ENCODE measurements around the gene CARD19.

Gene CARD19

GRCh38 chr9:93129691-93130500, 33.9 kb downstream of the CARD19 start:
- Histone ChIP-seq H3K9me3 (ENCODE audit: control insufficient read depth, insufficient read depth, low read length) (no peaks in the 10 kb centered on the region), H4K20me1 (ENCODE audit: control insufficient read depth, insufficient read depth, low read depth, low read length) (no peaks in the 10 kb centered on the region), H3K4me1 (ENCODE audit: control insufficient read depth, low read length) (peaks cover 21% of the 10 kb centered on the region), H3K9me2 (replicated peaks; ENCODE audit: control insufficient read depth, low read length) (no peaks in the 10 kb centered on the region), H3K27ac (ENCODE audit: low read depth, low read length) (no peak overlapping the region), H3K79me2 (ENCODE audit: control insufficient read depth, low read length) (peaks cover 17% of the 10 kb centered on the region), H3F3A (ENCODE audit: control insufficient read depth, insufficient read depth) (no peaks in the 10 kb centered on the region), H3K4me2 (ENCODE audit: low read length) (no peak overlapping the region), H3K27me3 (ENCODE audit: control insufficient read depth, low read length) (0 out of 2 replicates have a peak, but pooled peaks cover 3% of the 10 kb centered on the region), H3K36me3 (ENCODE audit: control insufficient read depth, low read length) (no peaks in the 10 kb centered on the region), H3K4me3 (ENCODE audit: low read length) (no peak overlapping the region)
- TF ChIP-seq EZH2phosphoT487 (IDR thresholded peaks at IDR 0.05; ENCODE audit: borderline replicate concordance, low read length) (no peak), CTCF (IDR thresholded peaks at IDR 0.05; ENCODE audit: low read depth, low read length, poor library complexity, severe bottlenecking) (no peak)

- H3K79me2 ChIP-seq (ENCODE audit: control insufficient read depth, low read length) = peaks cover 17% of the 10 kb centered on the region
- H3F3A ChIP-seq (ENCODE audit: control insufficient read depth, insufficient read depth) = no peaks in the 10 kb centered on the region
- H3K4me1 ChIP-seq (ENCODE audit: control insufficient read depth, low read length) = peaks cover 32% of the 10 kb centered on the region
- no peaks in the 10 kb centered on the region for H3K9me3 ChIP-seq (ENCODE audit: control insufficient read depth, insufficient read depth, low read length)
- H3K27ac ChIP-seq (ENCODE audit: low read depth, low read length) = no peak overlapping the region
- no peak for TF ChIP-seq CTCF (IDR thresholded peaks at IDR 0.05; ENCODE audit: low read depth, low read length, poor library complexity, severe bottlenecking)
- no peak for TF ChIP-seq EZH2phosphoT487 (IDR thresholded peaks at IDR 0.05; ENCODE audit: borderline replicate concordance, low read length)
- H3K4me2 ChIP-seq (ENCODE audit: low read length) = no peak overlapping the region
- H3K36me3 ChIP-seq (ENCODE audit: control insufficient read depth, low read length) = no peaks in the 10 kb centered on the region
- H3K9me2 ChIP-seq (replicated peaks; ENCODE audit: control insufficient read depth, low read length) = no peaks in the 10 kb centered on the region
- no peak overlapping the region for H3K4me3 ChIP-seq (ENCODE audit: low read length)
- peaks cover 6% of the 10 kb centered on the region; the same call in 1 of the 2 replicates for H3K27me3 ChIP-seq (ENCODE audit: control insufficient read depth, low read length)
- H4K20me1 ChIP-seq (ENCODE audit: control insufficient read depth, insufficient read depth, low read depth, low read length) = no peaks in the 10 kb centered on the region
Measured at GRCh38 chr9:93130861-93131481, 35.0 kb downstream of the CARD19 start.

- Histone ChIP-seq H3K4me1 (ENCODE audit: control insufficient read depth, low read length) (peaks cover 40% of the 10 kb centered on the region), H4K20me1 (ENCODE audit: control insufficient read depth, insufficient read depth, low read depth, low read length) (no peaks in the 10 kb centered on the region), H3F3A (ENCODE audit: control insufficient read depth, insufficient read depth) (no peaks in the 10 kb centered on the region), H3K9me2 (replicated peaks; ENCODE audit: control insufficient read depth, low read length) (no peaks in the 10 kb centered on the region), H3K4me2 (ENCODE audit: low read length) (no peak overlapping the region), H3K4me3 (ENCODE audit: low read length) (no peak overlapping the region), H3K27ac (ENCODE audit: low read depth, low read length) (no peak overlapping the region), H3K27me3 (ENCODE audit: control insufficient read depth, low read length) (peaks cover 6% of the 10 kb centered on the region; the same call in 1 of the 2 replicates), H3K9me3 (ENCODE audit: control insufficient read depth, insufficient read depth, low read length) (no peaks in the 10 kb centered on the region), H3K36me3 (ENCODE audit: control insufficient read depth, low read length) (no peaks in the 10 kb centered on the region), H3K79me2 (ENCODE audit: control insufficient read depth, low read length) (peaks cover 17% of the 10 kb centered on the region)
- TF ChIP-seq EZH2phosphoT487 (IDR thresholded peaks at IDR 0.05; ENCODE audit: borderline replicate concordance, low read length) = no peak
- no peak for TF ChIP-seq CTCF (IDR thresholded peaks at IDR 0.05; ENCODE audit: low read depth, low read length, poor library complexity, severe bottlenecking)
Measured at GRCh38 chr9:93131599-93132286, 35.7 kb downstream of the CARD19 start.

Data from DOHH2 (cell line).